Peyer's patch (tissue), 4 donors: Measurements from ENCODE around the gene MUC2.

ENCODE experiments used
- POLR2A ChIP-seq, 2 donors: fragments of 450-650 bp; IDR thresholded peaks; one replicate each; pipeline ENCODE4 v1.5.1; 2017; ENCODE audit warnings: antibody characterized with exemption in 2 of 2, mild to moderate bottlenecking in 2 of 2, moderate library complexity in 2 of 2
- TF ChIP-seq, protein P1 (sequence below), 6 experiments: fragments of 450-650 bp in 4 of 6; fragments of 200-600 bp in 2 of 6; sonication (generic) in 1 of 6; IDR thresholded peaks; one replicate each; pipeline ENCODE4 v1.5.1; 2017 to 2019; ENCODE audit warnings: antibody characterized with exemption in 6 of 6, mild to moderate bottlenecking in 3 of 6, moderate library complexity in 1 of 6

DNA sequence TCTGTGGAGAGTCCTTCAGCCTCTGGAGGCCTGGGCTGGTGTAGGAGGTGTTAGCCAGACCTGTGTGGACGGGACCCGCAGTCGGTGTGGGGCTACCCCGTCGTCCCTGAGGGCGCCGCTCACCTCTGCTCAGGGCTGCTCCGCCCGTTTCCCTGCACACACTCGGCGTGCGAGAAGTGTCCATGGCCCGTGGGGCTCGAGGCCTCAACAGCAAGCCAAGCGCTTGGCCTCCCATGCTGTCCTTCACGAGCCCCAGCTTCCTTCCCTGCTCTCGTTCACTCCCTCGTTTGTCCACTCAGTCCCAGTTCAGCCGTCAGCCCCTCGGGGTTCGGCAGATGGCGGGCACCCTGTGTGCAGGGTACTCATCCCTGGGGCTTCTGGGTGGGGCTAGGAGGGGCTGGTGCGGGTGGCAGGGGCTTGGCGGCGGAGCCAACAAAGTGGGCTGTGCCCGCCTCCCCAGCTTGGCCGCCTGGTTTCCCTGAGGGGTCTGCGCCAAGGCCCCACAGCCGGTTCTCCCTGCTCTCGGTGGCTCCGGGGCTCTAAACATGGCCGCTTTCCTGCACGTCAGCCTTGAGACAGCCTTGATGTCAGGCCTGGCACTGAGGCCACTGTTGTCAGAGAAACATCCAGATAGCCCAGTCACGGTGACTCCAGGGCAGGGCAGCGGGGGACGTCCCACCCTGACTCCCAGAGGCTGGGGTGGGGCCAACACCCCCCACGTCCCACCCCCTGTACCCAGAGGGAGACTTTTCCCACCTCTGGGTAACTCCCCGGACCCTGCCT is 41.5 kb upstream of the MUC2 start:
- TF ChIP-seq, protein P1, sequence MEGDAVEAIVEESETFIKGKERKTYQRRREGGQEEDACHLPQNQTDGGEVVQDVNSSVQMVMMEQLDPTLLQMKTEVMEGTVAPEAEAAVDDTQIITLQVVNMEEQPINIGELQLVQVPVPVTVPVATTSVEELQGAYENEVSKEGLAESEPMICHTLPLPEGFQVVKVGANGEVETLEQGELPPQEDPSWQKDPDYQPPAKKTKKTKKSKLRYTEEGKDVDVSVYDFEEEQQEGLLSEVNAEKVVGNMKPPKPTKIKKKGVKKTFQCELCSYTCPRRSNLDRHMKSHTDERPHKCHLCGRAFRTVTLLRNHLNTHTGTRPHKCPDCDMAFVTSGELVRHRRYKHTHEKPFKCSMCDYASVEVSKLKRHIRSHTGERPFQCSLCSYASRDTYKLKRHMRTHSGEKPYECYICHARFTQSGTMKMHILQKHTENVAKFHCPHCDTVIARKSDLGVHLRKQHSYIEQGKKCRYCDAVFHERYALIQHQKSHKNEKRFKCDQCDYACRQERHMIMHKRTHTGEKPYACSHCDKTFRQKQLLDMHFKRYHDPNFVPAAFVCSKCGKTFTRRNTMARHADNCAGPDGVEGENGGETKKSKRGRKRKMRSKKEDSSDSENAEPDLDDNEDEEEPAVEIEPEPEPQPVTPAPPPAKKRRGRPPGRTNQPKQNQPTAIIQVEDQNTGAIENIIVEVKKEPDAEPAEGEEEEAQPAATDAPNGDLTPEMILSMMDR (IDR thresholded peaks at IDR 0.05): no peak
- no peak for TF ChIP-seq POLR2A (IDR thresholded peaks at IDR 0.05)
